ENCODE results near the gene COL15A1. TPM values are rescaled to one million over a fixed set of nuclear protein-coding genes. Genes with fewer than 3 reads are reported as not detected.

The COL15A1 gene
- total RNA-seq, 3 donors from 2014 or later: 0.05 to 0.16 (median 0.10) TPM

GRCh38 chr9:99035313-99035712 is 91.6 kb downstream of the COL15A1 start:
- Mint-ChIP-seq H3K9me3 (no peaks in the 10 kb centered on the region), H3K27me3 (ENCODE audit: low read depth) (no peaks in the 10 kb centered on the region)
- ATAC-seq: no peak

GRCh38 chr9:99037769-99038483 is 94.2 kb downstream of the COL15A1 start:
- Mint-ChIP-seq H3K4me3 (no peak overlapping the region), H3K4me1 (ENCODE audit: low read depth) (peaks cover 20% of the 10 kb centered on the region), H3K27me3 (ENCODE audit: low read depth) (no peaks in the 10 kb centered on the region), H3K9me3 (no peaks in the 10 kb centered on the region), H3K36me3 (ENCODE audit: insufficient read depth) (no peaks in the 10 kb centered on the region)
- no peak for DNase-seq
- ATAC-seq: no peak

More at GRCh38 chr9:99035313-99035712, 91.6 kb downstream of the COL15A1 start:
- H3K4me1 Mint-ChIP-seq (ENCODE audit: low read depth): peaks cover 21% of the 10 kb centered on the region
- H3K4me3 Mint-ChIP-seq: no peak overlapping the region
- no peaks in the 10 kb centered on the region for H3K36me3 Mint-ChIP-seq (ENCODE audit: insufficient read depth)
- DNase-seq: no peak

GRCh38 chr9:99038484-99038820 is 94.7 kb downstream of the COL15A1 start:
- Mint-ChIP-seq H3K9me3 (no peaks in the 10 kb centered on the region), H3K4me1 (ENCODE audit: low read depth) (peaks cover 20% of the 10 kb centered on the region), H3K36me3 (ENCODE audit: insufficient read depth) (no peaks in the 10 kb centered on the region), H3K4me3 (no peak overlapping the region), H3K27me3 (ENCODE audit: low read depth) (no peaks in the 10 kb centered on the region)
- ATAC-seq (no peak), DNase-seq (no peak)

GRCh38 chr9:99039505-99040182 is 95.9 kb downstream of the COL15A1 start:
- DNase-seq (no peak), ATAC-seq (peak in 1 of 2 donors; percentile 85)
- H3K4me3 Mint-ChIP-seq: no peak overlapping the region
- peaks cover 8% of the 10 kb centered on the region for H3K9me3 Mint-ChIP-seq
- peaks cover 22% of the 10 kb centered on the region for H3K4me1 Mint-ChIP-seq (ENCODE audit: low read depth)
- no peaks in the 10 kb centered on the region for H3K36me3 Mint-ChIP-seq (ENCODE audit: insufficient read depth)
- no peaks in the 10 kb centered on the region for H3K27me3 Mint-ChIP-seq (ENCODE audit: low read depth)

- DNase-seq: no peak
- no peaks in the 10 kb centered on the region for H3K36me3 Mint-ChIP-seq (ENCODE audit: insufficient read depth)
- ATAC-seq: no peak
- H3K4me1 Mint-ChIP-seq (ENCODE audit: low read depth): peaks cover 18% of the 10 kb centered on the region
- H3K27me3 Mint-ChIP-seq (ENCODE audit: low read depth): no peaks in the 10 kb centered on the region
- peaks cover 11% of the 10 kb centered on the region for H3K9me3 Mint-ChIP-seq
- no peak overlapping the region for H3K4me3 Mint-ChIP-seq
Measured at GRCh38 chr9:99040251-99040900, 96.7 kb downstream of the COL15A1 start.

GRCh38 chr9:99040911-99041582 is 97.3 kb downstream of the COL15A1 start:
- Mint-ChIP-seq H3K9me3 (peaks cover 11% of the 10 kb centered on the region), H3K4me1 (ENCODE audit: low read depth) (peaks cover 13% of the 10 kb centered on the region), H3K27me3 (ENCODE audit: low read depth) (no peaks in the 10 kb centered on the region), H3K36me3 (ENCODE audit: insufficient read depth) (no peaks in the 10 kb centered on the region), H3K4me3 (no peak overlapping the region)
- DNase-seq (no peak), ATAC-seq (no peak)

GRCh38 chr9:99041618-99042017 is 97.9 kb downstream of the COL15A1 start:
- peaks cover 16% of the 10 kb centered on the region for H3K4me1 Mint-ChIP-seq (ENCODE audit: low read depth)
- no peaks in the 10 kb centered on the region for H3K36me3 Mint-ChIP-seq (ENCODE audit: insufficient read depth)
- no peaks in the 10 kb centered on the region for H3K27me3 Mint-ChIP-seq (ENCODE audit: low read depth)
- H3K9me3 Mint-ChIP-seq: peaks cover 11% of the 10 kb centered on the region
- no peak overlapping the region for H3K4me3 Mint-ChIP-seq
- DNase-seq: no peak
- ATAC-seq: no peak

- H3K36me3 Mint-ChIP-seq (ENCODE audit: insufficient read depth): no peaks in the 10 kb centered on the region
- peaks cover 16% of the 10 kb centered on the region for H3K4me1 Mint-ChIP-seq (ENCODE audit: low read depth)
- H3K4me3 Mint-ChIP-seq: no peak overlapping the region
- peaks cover 11% of the 10 kb centered on the region for H3K9me3 Mint-ChIP-seq
- ATAC-seq (no peak), DNase-seq (no peak)
- H3K27me3 Mint-ChIP-seq (ENCODE audit: low read depth): no peaks in the 10 kb centered on the region
Measured at GRCh38 chr9:99042620-99043019, 98.9 kb downstream of the COL15A1 start.

GRCh38 chr9:99044827-99045226 is 101.1 kb downstream of the COL15A1 start:
- peaks cover 25% of the 10 kb centered on the region for H3K4me1 Mint-ChIP-seq (ENCODE audit: low read depth)

GRCh38 chr9:99046068-99046467 is 102.4 kb downstream of the COL15A1 start:
- peaks cover 11% of the 10 kb centered on the region for H3K9me3 Mint-ChIP-seq
- DNase-seq (no peak), ATAC-seq (no peak)
- peaks cover 26% of the 10 kb centered on the region for H3K4me1 Mint-ChIP-seq (ENCODE audit: low read depth)
- H3K4me3 Mint-ChIP-seq: no peak overlapping the region
- no peaks in the 10 kb centered on the region for H3K36me3 Mint-ChIP-seq (ENCODE audit: insufficient read depth)
- no peaks in the 10 kb centered on the region for H3K27me3 Mint-ChIP-seq (ENCODE audit: low read depth)

More at GRCh38 chr9:99044827-99045226, 101.1 kb downstream of the COL15A1 start:
- DNase-seq: no peak
- H3K9me3 Mint-ChIP-seq: peaks cover 11% of the 10 kb centered on the region
- H3K27me3 Mint-ChIP-seq (ENCODE audit: low read depth): no peaks in the 10 kb centered on the region
- no peak for ATAC-seq
- no peak overlapping the region for H3K4me3 Mint-ChIP-seq
- H3K36me3 Mint-ChIP-seq (ENCODE audit: insufficient read depth): no peaks in the 10 kb centered on the region

GRCh38 chr9:99046542-99047071 is 102.9 kb downstream of the COL15A1 start:
- Mint-ChIP-seq H3K36me3 (ENCODE audit: insufficient read depth) (no peaks in the 10 kb centered on the region), H3K27me3 (ENCODE audit: low read depth) (no peaks in the 10 kb centered on the region), H3K9me3 (peaks cover 11% of the 10 kb centered on the region), H3K4me1 (ENCODE audit: low read depth) (peaks cover 26% of the 10 kb centered on the region), H3K4me3 (no peak overlapping the region)
- DNase-seq (no peak), ATAC-seq (no peak)

- H3K36me3 Mint-ChIP-seq (ENCODE audit: insufficient read depth): no peaks in the 10 kb centered on the region
- H3K27me3 Mint-ChIP-seq (ENCODE audit: low read depth): no peaks in the 10 kb centered on the region
- peaks cover 7% of the 10 kb centered on the region for H3K9me3 Mint-ChIP-seq
- no peak overlapping the region for H3K4me3 Mint-ChIP-seq
- H3K4me1 Mint-ChIP-seq (ENCODE audit: low read depth): peaks cover 41% of the 10 kb centered on the region
- no peak for ATAC-seq
- no peak for DNase-seq
Measured at GRCh38 chr9:99049228-99049627, 105.5 kb downstream of the COL15A1 start.

- no peak for DNase-seq
- no peak for ATAC-seq
- Mint-ChIP-seq H3K36me3 (ENCODE audit: insufficient read depth) (no peaks in the 10 kb centered on the region), H3K4me3 (no peak overlapping the region), H3K27me3 (ENCODE audit: low read depth) (no peaks in the 10 kb centered on the region), H3K4me1 (ENCODE audit: low read depth) (peaks cover 44% of the 10 kb centered on the region), H3K9me3 (peaks cover 3% of the 10 kb centered on the region)
Measured at GRCh38 chr9:99049641-99050040, 105.9 kb downstream of the COL15A1 start.

GRCh38 chr9:99050292-99050911 is 106.7 kb downstream of the COL15A1 start:
- Mint-ChIP-seq H3K9me3 (no peaks in the 10 kb centered on the region), H3K4me3 (no peak overlapping the region), H3K36me3 (ENCODE audit: insufficient read depth) (no peaks in the 10 kb centered on the region), H3K27me3 (ENCODE audit: low read depth) (no peaks in the 10 kb centered on the region), H3K4me1 (ENCODE audit: low read depth) (peaks cover 49% of the 10 kb centered on the region)
- ATAC-seq (no peak), DNase-seq (no peak)
